ENCODE measurements around the gene TMEM181. TPM values are rescaled to one million over a fixed set of nuclear protein-coding genes. Genes with fewer than 3 reads are reported as not detected.

Gene TMEM181
- total RNA-seq, 1 experiment from 2014 or later = 38.0 TPM

- BruUV-seq (replicated peaks) = no TSS peak
- Histone ChIP-seq H3K36me3 (ENCODE audit: control insufficient read depth, insufficient read depth, low read length) (peaks cover 17% of the 10 kb centered on the region), H3K4me3 (ENCODE audit: low read depth in 2 of 2, low read length in 2 of 2) (no peak overlapping the region), H3K27me3 (ENCODE audit: control insufficient read depth, insufficient read depth, low read length) (no peaks in the 10 kb centered on the region), H3K9me3 (ENCODE audit: control insufficient read depth, insufficient read depth, low read depth, low read length) (no peaks in the 10 kb centered on the region), H3K4me1 (ENCODE audit: control insufficient read depth, insufficient read depth, low read length) (no peaks in the 10 kb centered on the region), H3K27ac (ENCODE audit: low read length) (no peak overlapping the region)
- no peak for TF ChIP-seq POLR2AphosphoS5 (IDR thresholded peaks at IDR 0.05; ENCODE audit: low read depth, low read length)
- no peak for TF ChIP-seq REST (IDR thresholded peaks at IDR 0.05; ENCODE audit: insufficient read depth in 1 of 2, low read depth in 2 of 2, low read length in 1 of 2)
- TF ChIP-seq SIN3A (IDR thresholded peaks at IDR 0.05; ENCODE audit: borderline replicate concordance, insufficient read depth, low read depth, low read length) = no peak
- TF ChIP-seq TCF7L2 (IDR thresholded peaks at IDR 0.05; ENCODE audit: low read depth, low read length) = no peak
- no peak for TF ChIP-seq CTCF (IDR thresholded peaks at IDR 0.05)
- ATAC-seq (no peak), DNase-seq (ENCODE audit: low read depth, low spot score) (no peak)
- ChIA-PET CTCF (no interaction called here), POLR2A (no interaction called here)
- in situ Hi-C loops (cut with HindIII; ENCODE audit: low pct_unique_long_range_greater_than_20kb, low sequenced_read_pairs) (no loop called here), intact Hi-C loops (cut with micrococcal nuclease; ENCODE audit: unreplicated experiment) (no loop called here)
Measured at GRCh38 chr6:158634695-158635426, 75.0 kb downstream of the TMEM181 start.

- TF ChIP-seq REST (IDR thresholded peaks at IDR 0.05; ENCODE audit: insufficient read depth in 1 of 2, low read depth in 2 of 2, low read length in 1 of 2) = no peak
- no peak for TF ChIP-seq POLR2AphosphoS5 (IDR thresholded peaks at IDR 0.05; ENCODE audit: low read depth, low read length)
- POLR2A ChIA-PET = no interaction called here
- intact Hi-C loops (cut with micrococcal nuclease; ENCODE audit: unreplicated experiment) (no loop called here), in situ Hi-C loops (cut with HindIII; ENCODE audit: low pct_unique_long_range_greater_than_20kb, low sequenced_read_pairs) (no loop called here)
- BruUV-seq (replicated peaks) = no TSS peak
- Histone ChIP-seq H3K36me3 (ENCODE audit: control insufficient read depth, insufficient read depth, low read length) (peaks cover 16% of the 10 kb centered on the region), H3K9me3 (ENCODE audit: control insufficient read depth, insufficient read depth, low read depth, low read length) (no peaks in the 10 kb centered on the region), H3K27me3 (ENCODE audit: control insufficient read depth, insufficient read depth, low read length) (no peaks in the 10 kb centered on the region), H3K27ac (ENCODE audit: low read length) (no peak overlapping the region), H3K4me3 (ENCODE audit: low read depth in 2 of 2, low read length in 2 of 2) (no peak overlapping the region), H3K4me1 (ENCODE audit: control insufficient read depth, insufficient read depth, low read length) (no peaks in the 10 kb centered on the region)
- no peak for DNase-seq (ENCODE audit: low read depth, low spot score)
- no peak for ATAC-seq
- CTCF ChIA-PET = no interaction called here
Measured at GRCh38 chr6:158635427-158636073, 75.7 kb downstream of the TMEM181 start.

Measured in Panc1 (cell line).